Stimulated activated CD4-positive, alpha-beta T cell treated with anti-CD3 and anti-CD28 coated beads, Interleukin-4, amount 100 ng/mL, for 1 hour (primary cell): ENCODE measurements around the gene CENPP.

Source experiments
- DNase-seq: peaks from one replicate; pipeline ENCODE4 v3.0.0-alpha.2; 2020

The CENPP gene

GRCh38 chr9:92664394-92665152 lies 338.8 kb downstream of the CENPP start:
- DNase-seq = no peak

GRCh38 chr9:92665836-92666235 lies 340.1 kb downstream of the CENPP start:
- no peak for DNase-seq

- DNase-seq = no peak
Measured at GRCh38 chr9:92666236-92666635, 340.5 kb downstream of the CENPP start.

- DNase-seq = no peak
Measured at GRCh38 chr9:92666912-92667532, 341.3 kb downstream of the CENPP start.

GRCh38 chr9:92668746-92669526 lies 343.2 kb downstream of the CENPP start:
- DNase-seq = peak; percentile 46

GRCh38 chr9:92669527-92669889 lies 343.8 kb downstream of the CENPP start:
- DNase-seq = no peak
